Stimulated activated CD8-positive, alpha-beta memory T cell treated with anti-CD3 and anti-CD28 coated beads, Interleukin-4, amount 100 ng/mL, for 1 hour (primary cell): ENCODE data around the gene TBC1D1.

Experiments
- DNase-seq, 2 donors: peaks; one replicate each; pipeline ENCODE4 v3.0.0-alpha.2; 2020; ENCODE audit warnings: low read depth in 2 of 2, low spot score in 1 of 2

Gene TBC1D1

GRCh38 chr4:38182334-38182998 lies 291.6 kb downstream of the TBC1D1 start:
- no peak for DNase-seq

- DNase-seq = no peak
These were observed 293.5 kb downstream of the TBC1D1 start for GRCh38 chr4:38184404-38184803.

- no peak for DNase-seq
These were observed 294.7 kb downstream of the TBC1D1 start for GRCh38 chr4:38185406-38186144.

- DNase-seq = no peak
These were observed 297.3 kb downstream of the TBC1D1 start for GRCh38 chr4:38188136-38188535.

- no peak for DNase-seq
These were observed 297.8 kb downstream of the TBC1D1 start for GRCh38 chr4:38188631-38189101.
